PC-3 (cell line): ENCODE data around the gene RER1.

Source experiments
- CTCF ChIP-seq: fragments of 300-600 bp; sonication (generic); conservative IDR thresholded peaks from 2 replicates; pipeline ENCODE4 v1.5.1; 2017; ENCODE audit warnings: antibody characterized with exemption, low read depth, mild to moderate bottlenecking, low read length
- EZH2 ChIP-seq: fragments of 300-600 bp; sonication (generic); IDR thresholded peaks from one replicate; pipeline ENCODE4 v1.6.1; 2017; ENCODE audit warnings: antibody characterized with exemption, mild to moderate bottlenecking, low read length; ENCODE audit not compliant: unreplicated experiment

- no peak for TF ChIP-seq CTCF
- no peak for TF ChIP-seq EZH2
Measured at GRCh38 chr1:2375246-2375922, 16.3 kb upstream of the RER1 start.
